ENCODE measurements around the gene HDAC9. TPM values are rescaled to one million over a fixed set of nuclear protein-coding genes. Genes with fewer than 3 reads are reported as not detected.

HDAC9 gene
- total and polyA plus RNA-seq, 12 donors, result 2.6 to 23.1 (median 7.5) TPM

GRCh38 chr7:18548534-18548933 is 53.0 kb downstream of the HDAC9 start:
- no peak for TF ChIP-seq POLR2A (IDR thresholded peaks at IDR 0.05)
- TF ChIP-seq, protein P1, sequence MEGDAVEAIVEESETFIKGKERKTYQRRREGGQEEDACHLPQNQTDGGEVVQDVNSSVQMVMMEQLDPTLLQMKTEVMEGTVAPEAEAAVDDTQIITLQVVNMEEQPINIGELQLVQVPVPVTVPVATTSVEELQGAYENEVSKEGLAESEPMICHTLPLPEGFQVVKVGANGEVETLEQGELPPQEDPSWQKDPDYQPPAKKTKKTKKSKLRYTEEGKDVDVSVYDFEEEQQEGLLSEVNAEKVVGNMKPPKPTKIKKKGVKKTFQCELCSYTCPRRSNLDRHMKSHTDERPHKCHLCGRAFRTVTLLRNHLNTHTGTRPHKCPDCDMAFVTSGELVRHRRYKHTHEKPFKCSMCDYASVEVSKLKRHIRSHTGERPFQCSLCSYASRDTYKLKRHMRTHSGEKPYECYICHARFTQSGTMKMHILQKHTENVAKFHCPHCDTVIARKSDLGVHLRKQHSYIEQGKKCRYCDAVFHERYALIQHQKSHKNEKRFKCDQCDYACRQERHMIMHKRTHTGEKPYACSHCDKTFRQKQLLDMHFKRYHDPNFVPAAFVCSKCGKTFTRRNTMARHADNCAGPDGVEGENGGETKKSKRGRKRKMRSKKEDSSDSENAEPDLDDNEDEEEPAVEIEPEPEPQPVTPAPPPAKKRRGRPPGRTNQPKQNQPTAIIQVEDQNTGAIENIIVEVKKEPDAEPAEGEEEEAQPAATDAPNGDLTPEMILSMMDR (IDR thresholded peaks at IDR 0.05), result no peak
- no peak for DNase-seq
- intact Hi-C loops (cut with DNase I), result no loop called here
- Histone ChIP-seq H3K27me3 (no peaks in the 10 kb centered on the region), H3K36me3 (replicated peaks in 1 of 2) (no peaks in the 10 kb centered on the region), H3K9me3 (replicated peaks in 1 of 3) (no peaks in the 10 kb centered on the region), H3K27ac (no peak overlapping the region), H3K4me1 (replicated peaks in 1 of 2) (no peaks in the 10 kb centered on the region), H3K4me3 (no peak overlapping the region)
- WGBS, 4 donors, result 89 to 100% (median 96%) methylated on average over 1 of the region's 1 CpG

GRCh38 chr7:18550574-18550973 is 55.0 kb downstream of the HDAC9 start:
- no peaks in the 10 kb centered on the region for H3K4me1 ChIP-seq (replicated peaks in 1 of 2)
- H3K4me3 ChIP-seq, result no peak overlapping the region
- H3K27ac ChIP-seq, result no peak overlapping the region
- no peaks in the 10 kb centered on the region for H3K9me3 ChIP-seq (replicated peaks in 1 of 3)
- WGBS, 4 donors, result 90 to 100% (median 95%) methylated on average over 1 of the region's 1 CpG
- no peak for DNase-seq
- intact Hi-C loops (cut with DNase I), result no loop called here
- no peak for TF ChIP-seq POLR2A (IDR thresholded peaks at IDR 0.05)
- TF ChIP-seq, protein P1 (IDR thresholded peaks at IDR 0.05), result no peak
- H3K27me3 ChIP-seq, result no peaks in the 10 kb centered on the region
- no peaks in the 10 kb centered on the region for H3K36me3 ChIP-seq (replicated peaks in 1 of 2)

- intact Hi-C loops (cut with DNase I), result no loop called here
- no peak for DNase-seq
- 38 to 43% (median 41%) methylated on average over 2 of the region's 2 CpGs for WGBS, 4 donors
- no peak overlapping the region for H3K4me3 ChIP-seq
- TF ChIP-seq, protein P1 (IDR thresholded peaks at IDR 0.05), result no peak
- no peak for TF ChIP-seq POLR2A (IDR thresholded peaks at IDR 0.05)
- H3K9me3 ChIP-seq (replicated peaks in 1 of 3), result no peaks in the 10 kb centered on the region
- H3K27ac ChIP-seq, result no peak overlapping the region
- no peaks in the 10 kb centered on the region for H3K27me3 ChIP-seq
- no peaks in the 10 kb centered on the region for H3K4me1 ChIP-seq (replicated peaks in 1 of 2)
- H3K36me3 ChIP-seq (replicated peaks in 1 of 2), result no peaks in the 10 kb centered on the region
These were observed 56.9 kb downstream of the HDAC9 start for GRCh38 chr7:18552316-18552916.

- Histone ChIP-seq H3K9me3 (replicated peaks in 1 of 3) (no peaks in the 10 kb centered on the region), H3K27me3 (no peaks in the 10 kb centered on the region), H3K27ac (no peak overlapping the region), H3K4me1 (replicated peaks in 1 of 2) (no peaks in the 10 kb centered on the region), H3K36me3 (replicated peaks in 1 of 2) (no peaks in the 10 kb centered on the region), H3K4me3 (no peak overlapping the region)
- intact Hi-C loops (cut with DNase I), result no loop called here
- no peak for DNase-seq
- TF ChIP-seq, protein P1 (IDR thresholded peaks at IDR 0.05), result no peak
- TF ChIP-seq POLR2A (IDR thresholded peaks at IDR 0.05), result no peak
- WGBS, 4 donors, result 60 to 65% (median 63%) methylated on average over 8 of the region's 8 CpGs
These were observed 57.5 kb downstream of the HDAC9 start for GRCh38 chr7:18552943-18553604.

All from adrenal gland (tissue), 12 donors.